ENCODE measurements around the gene LRP1B.

Gene LRP1B

DNA sequence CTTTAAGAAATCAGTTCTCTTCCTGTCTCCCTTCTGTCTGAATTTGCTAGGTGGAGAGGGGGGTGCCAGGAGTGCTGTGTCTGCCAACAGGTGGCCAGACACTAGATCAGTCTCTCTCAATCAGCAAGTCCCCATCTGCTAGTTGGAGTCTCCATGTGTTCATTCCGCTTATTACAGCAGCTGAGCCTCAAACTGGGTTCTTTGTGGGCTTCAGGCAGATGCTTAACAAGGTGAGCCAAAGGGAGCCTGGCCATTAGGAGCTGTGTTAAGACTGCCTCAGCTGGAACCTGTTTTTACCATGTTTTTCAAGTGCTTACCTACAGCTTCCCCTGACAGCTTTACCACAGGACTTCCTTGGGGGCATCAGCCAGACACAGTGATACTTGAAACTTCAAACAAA lies 401.9 kb downstream of the LRP1B start:
- DNase-seq, result no peak

DNA sequence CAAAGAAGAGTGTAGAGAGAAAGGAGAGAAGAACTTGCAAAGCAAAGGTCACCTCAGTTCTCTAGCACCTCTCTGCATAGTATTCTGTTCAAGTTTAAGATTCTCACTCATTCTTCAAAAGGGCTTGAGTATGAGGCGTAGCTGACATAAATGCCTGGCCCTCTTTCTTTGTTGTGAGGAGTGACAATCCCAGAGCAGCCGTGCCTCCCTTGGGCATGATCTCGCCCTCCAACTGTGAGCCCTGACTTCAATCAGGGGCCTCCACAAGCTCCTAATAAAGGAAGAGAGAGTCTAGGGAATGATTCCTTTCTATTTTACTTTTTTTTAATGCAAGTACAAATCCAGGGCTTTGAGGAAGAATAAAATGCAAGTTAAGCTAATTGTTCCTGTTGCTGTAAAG lies 402.7 kb downstream of the LRP1B start:
- no peak for DNase-seq

DNA sequence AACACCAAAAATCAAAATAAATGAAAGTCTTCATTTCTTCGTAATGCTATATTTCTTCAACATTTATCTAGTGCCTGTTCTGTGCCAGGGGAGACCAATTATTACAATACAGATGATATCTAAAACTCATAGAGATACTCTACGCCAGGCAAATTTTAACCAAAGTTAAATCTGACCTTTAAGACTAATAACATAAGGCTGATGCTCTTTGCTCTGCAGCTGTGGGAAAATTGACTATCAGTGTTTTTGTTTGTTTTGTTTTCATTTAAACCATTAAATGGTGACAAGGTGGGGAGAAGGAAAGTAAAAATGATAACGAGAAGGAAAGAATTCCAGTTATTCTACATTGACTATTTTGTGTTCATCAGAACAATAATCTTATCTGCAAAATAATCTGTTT lies 406.4 kb downstream of the LRP1B start:
- no peak for DNase-seq

DNA sequence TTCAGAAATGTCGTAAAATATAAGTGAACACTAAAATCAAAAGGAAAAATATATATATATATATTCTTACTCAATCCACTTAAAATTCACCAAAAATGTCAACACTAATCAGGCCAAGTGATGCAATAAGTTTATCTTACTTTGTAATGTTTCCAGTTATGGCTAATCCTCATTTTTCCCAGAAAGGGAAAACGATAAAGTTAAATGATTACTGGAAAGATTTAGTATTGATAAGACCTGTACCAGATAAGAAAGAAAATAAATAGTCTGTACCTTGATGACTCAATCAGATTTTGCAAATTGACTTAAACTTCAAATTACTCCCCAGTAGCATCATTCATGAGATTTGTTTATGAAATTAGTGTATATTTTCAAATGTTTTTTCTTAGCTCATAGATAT lies 407.0 kb downstream of the LRP1B start:
- DNase-seq, result no peak

DNA sequence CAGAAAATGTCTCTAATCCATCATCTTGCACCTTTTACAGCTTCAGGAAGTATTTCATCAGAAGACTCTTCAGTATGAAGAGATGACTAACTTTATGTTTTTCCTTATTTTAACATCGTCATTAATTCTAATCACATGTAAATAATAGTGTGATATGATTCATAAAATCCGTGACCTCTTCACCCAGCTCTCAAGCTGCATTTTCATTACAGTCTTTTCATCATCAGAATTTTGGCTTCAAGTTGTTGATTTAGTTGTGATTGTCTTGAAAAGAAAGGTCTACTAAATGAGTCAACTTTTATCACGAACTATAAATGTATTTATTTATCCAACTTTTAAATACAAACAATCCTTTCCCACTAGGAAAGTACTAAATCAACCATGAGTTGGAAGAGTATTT lies 410.3 kb downstream of the LRP1B start:
- DNase-seq, result no peak

DNA sequence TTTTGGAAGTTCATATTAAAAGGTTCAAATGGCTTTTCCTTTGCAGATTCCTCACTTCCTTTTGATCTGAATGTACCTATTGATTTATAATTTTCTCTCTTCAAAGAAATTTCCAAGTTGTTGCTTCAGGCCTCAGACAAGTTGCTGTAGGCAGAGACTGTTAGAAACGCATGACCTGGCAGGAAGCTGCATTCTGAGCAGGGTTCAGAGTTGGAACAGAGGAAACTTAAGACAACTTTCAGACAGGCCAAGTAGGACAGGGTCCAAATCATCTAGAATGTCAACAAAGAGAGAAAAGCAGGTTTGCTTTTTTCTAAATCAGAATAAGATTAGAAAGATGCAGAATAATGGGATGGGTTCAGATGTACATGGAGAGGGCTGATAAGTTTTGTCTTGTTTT lies 416.3 kb downstream of the LRP1B start:
- no peak for DNase-seq

DNA sequence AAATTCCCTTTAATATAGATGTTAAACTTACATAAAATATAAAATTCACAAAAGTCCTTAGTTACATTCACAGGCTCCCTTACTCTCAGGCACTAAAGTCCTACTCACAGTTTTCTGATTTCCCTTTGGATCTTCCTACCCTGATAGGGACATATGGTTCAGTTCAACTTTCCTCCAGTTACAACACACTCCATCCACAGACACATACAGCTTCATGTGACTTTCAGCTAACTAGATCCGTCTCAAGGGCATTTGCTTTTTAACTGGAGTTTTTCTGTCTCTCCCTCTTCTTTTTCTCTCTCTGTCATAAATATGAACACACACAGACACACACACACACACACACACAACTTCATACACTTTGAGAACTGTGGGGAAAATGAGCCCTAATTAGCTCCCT lies 419.2 kb downstream of the LRP1B start:
- DNase-seq, result no peak

DNA sequence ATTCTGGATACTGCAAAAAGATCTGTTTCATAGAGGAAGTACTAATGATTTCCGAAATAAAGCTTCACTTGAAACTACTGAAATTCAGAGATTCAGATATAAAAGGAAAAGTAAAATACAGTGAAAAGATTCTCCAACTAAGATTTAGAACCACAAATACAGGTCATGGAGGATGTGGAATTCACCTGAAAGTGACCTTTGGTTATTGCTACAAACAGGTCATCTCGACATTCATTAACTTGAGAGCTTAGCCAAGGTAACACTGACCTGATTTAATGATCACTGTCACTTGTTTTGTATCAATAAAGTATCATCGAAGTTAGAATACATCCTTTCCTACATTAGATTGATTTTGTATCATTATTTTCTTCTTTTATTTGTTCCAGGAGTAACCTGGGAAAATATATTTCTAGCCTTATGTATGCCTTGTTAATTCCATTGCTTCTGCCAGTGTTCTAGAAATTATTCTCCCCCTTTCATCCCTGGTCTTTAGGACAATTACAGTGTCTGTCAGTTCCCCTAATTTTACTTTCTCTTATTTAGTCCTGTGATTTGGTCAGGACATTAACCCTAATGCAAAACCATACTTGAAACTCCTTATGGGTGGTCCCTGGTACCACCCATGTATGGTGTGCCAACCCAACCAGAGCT lies 420.1 kb downstream of the LRP1B start:
- DNase-seq, result no peak

DNA sequence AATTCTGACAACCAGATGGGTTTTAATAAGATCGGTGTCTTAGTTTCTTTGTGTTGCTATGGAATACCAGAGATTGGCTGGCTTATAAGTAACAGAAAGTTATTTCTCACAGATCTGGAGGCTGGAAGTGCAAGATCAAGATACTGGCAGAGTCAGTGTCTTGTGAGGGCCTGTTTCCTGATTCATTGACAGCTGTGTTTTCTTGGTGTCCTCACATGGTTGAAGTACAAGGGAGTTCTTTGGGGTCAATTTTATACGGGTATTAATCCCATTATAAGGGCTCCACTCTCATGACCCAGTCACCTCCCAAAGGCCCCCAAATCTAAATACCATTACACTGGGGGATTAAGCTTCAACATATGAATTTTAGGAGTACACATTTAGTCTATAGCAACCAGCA lies 421.1 kb downstream of the LRP1B start:
- no peak for DNase-seq

DNA sequence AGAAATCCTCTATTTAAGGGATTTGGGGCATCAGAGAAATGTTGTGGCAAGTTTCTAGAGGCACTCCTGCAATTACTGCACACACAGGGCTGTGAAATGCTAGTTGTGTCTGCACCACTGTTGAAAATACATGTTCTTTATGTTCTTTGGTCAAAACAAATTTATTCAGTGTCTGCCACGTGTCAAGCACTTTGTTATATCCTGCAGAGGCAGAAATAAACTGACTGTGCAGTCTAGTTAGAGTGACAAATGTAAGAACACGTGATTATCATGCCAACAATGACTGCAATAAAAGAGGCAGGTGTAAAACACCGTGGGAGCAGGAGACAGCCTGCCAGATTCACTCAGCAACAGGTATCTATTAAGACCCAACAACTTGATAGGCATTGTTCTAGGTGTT lies 423.3 kb downstream of the LRP1B start:
- DNase-seq, result no peak

DNA sequence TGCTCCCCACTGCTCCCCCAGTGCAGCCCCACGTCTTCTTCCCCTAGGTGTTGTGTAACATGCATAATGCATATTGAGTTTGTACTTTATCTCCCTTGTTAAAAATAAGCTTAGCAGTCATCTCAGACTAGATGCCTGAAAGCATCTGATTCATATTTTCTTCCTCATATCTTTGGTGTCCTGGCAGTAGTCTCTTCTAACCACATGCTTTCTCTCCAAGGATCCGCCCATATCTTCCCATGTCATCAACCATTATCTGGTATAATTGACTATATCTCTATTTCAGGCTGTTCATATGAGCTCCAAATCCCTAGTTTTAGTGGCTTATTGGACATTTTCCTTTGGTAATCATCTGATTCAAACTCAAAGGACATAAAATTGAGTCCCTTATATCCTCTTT lies 426.3 kb downstream of the LRP1B start:
- DNase-seq, result no peak

DNA sequence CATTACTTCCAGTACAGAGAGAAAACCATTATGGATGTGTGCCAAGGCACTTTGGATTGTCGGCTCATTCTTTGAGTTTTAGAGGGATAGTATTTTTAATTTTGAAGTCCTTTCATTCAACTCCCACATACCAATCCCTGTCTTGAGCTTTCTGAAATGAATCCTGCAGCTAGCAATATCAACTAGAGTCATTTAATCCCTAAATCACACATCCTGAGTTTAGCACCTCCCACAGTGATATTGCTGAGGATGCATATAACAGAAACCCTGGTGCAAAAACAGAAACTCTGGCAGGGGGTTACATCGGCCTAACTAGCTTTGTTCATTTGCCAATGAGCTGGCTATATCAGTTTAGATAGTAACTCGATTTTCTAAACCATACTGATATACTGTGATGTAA lies 427.3 kb downstream of the LRP1B start:
- no peak for DNase-seq

DNA sequence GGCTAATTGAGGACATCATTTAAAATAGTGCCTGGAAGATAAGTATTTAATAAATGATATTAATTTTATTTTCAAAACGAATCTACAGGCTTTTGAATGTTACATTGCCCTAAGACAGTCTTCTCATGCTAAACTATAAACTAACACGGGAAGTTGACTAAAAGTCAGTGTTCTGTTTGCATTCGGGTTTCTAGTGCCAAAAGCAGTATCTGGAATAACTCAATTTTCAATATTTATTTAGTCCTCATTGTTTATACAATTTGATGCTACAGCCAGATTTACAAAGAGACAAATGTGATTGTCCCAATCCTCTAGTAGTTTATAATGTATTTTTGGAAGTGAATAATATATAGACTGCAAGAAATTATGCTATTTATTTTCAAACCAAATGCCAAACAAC lies 429.2 kb downstream of the LRP1B start:
- no peak for DNase-seq

DNA sequence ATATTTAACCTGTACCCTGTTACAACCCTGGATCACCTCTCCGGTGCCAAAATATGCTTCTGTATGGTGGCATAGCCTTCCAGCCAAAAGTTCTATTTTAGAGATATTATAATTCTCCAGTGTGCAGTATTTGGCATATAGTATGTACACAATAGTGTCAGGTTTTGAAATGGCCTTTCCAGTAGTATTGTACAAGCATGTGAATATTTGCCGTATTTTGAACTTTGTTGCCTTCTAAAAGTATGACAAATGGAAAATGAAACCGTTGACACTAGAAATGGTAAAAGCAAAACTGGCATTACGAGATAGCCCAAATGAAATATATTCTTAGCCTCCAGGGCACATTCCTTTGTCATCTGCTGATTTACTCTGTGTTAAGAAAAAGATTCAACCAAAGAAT lies 431.2 kb downstream of the LRP1B start:
- DNase-seq, result no peak

DNA sequence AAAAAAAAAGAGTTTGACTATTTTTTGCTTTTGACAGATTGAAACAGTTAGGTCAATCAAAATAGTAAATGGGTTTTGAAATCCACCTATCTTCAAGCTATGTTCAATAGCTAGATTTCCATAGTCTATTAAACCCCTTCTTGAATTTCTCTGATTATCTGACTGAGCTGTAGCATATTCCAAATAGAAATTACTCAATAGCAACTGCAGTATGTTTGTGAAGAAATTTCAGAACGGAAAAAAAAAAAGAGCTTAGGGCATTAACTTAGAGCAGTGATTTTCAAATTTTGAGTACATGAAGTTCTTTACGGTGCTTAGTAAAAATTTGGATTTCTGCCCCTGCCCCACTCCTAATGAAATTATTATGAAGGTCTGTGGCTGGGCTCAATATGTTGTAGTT lies 432.3 kb downstream of the LRP1B start:
- no peak for DNase-seq

DNA sequence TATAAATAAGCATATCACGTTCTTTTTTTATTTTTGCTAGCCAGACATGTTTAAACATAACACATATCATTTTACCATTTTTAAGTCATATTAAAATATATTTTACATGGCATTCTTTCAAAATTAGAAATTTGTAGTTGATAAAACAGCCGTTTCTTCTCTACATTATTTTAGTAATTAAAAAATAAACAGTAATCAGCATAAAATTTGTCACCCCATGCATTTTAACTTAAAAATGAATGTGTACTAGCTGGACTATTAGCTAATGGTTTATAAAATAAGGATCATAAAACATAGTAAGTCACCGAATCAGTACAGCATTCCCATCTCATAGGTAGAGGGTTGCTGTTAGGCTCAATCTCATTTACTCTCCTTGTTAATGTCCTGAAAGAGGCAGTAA lies 433.8 kb downstream of the LRP1B start:
- DNase-seq, result no peak

DNA sequence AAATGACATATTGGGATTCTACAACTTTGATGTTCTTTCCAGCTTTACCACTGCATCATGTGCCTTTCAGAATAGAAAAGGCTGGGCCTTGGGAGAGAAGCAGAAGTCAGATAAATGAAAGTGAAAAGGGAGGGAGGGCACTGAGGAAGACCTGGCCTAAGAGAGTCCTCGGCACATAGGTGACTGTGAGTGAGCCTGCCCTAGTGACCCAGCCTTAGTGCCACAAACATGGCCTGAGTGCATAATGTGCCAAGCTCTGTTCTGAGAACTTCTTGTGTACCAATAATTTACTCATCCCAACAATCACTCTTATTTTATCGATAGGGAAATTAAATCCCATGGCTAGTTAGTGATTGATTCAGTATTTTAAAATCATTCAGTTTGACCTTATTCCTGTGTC lies 436.6 kb downstream of the LRP1B start:
- DNase-seq, result no peak

DNA sequence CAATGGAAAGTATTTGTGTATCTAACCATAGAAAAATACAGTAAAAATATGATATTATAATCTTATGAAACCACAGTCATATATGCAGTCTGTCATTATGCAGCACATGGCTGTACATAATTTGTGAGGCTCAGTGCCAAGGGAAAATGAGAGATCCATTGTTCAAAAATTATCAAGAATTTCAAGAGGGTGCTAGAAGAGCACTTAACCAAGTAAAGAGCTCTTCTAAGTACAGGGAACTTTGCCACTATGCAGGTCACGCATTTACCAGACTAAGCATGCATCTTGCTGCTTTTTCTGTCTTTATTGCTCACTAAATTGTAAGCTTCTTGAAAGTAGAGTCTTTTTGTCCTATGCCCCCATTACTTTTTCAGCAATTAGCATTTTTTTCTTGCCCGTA lies 438.0 kb downstream of the LRP1B start:
- no peak for DNase-seq

DNA sequence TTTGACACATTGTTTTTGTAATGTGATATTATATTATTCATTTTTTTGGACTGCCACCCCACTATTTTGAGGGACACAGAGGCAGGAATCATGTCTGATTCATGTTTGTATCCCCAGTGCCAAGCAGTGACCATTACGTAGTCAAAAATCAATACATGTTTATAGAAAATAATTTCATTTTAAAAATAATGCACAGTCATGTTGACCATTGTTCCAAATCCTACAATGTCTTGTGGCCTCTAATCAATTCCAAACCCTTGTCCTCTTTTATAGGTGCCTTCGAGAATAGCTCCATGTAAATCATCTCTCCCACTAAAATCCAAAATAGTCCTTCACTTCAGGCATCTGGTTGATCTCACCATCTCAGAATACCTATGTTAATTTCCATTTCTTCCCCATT lies 454.7 kb downstream of the LRP1B start:
- no peak for DNase-seq

DNA sequence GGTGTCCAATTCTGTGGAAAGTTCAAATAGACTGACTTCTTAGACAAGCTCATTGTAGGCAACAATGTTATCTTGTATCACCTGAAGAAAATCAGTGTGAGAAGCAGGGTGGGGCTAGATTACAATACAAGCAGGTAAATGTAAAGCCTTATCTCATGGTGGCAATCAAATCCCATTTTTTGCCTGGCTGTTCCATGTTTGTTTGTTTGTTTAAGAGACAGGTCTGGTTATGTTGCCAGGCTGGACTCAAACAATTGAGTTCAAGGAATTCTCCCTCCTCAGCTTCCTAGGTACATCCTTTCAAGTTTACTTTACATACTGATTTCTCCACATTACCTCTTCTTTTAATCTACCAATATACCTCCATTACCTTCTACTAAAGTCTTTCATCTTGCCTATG lies 464.6 kb downstream of the LRP1B start:
- DNase-seq, result no peak

DNA sequence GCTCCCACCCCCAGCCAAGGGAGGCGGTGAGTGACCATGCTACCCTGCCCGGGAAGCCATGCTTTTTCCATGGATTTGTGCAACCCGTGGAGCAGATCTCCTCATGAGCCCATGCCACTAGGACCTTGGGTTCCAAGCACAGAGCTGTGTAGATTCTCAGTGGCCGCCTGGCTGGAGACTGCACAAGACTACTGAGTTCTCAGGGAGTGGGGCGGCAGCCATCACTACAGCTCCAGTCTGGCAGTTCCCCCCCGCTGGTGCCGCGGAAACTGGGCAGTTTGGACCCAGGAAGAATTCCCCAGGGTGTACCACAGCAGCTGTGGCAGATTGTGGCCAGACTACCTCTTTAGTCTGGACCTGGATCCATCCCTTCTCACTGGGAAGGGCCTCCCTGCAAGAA lies 470.6 kb downstream of the LRP1B start:
- no peak for DNase-seq

DNA sequence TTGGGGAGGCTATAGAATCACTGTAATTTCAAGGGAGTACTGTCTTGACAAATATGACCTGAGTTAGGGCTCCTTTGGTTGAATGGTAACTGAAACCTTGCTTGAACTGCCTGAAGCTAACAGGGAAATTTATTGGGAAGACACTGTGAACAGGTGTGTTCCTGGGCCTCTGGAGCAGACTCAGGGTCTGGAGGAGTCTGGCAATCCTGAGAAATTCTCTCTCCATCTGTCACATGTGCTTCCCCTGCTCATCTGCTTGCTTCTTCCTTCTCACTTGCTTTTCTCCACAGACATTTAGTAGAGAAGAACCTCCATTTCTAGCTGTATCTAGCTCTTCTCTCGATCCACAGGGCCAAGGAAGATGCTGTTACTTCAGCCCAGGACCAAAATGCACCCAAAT lies 476.5 kb downstream of the LRP1B start:
- no peak for DNase-seq

DNA sequence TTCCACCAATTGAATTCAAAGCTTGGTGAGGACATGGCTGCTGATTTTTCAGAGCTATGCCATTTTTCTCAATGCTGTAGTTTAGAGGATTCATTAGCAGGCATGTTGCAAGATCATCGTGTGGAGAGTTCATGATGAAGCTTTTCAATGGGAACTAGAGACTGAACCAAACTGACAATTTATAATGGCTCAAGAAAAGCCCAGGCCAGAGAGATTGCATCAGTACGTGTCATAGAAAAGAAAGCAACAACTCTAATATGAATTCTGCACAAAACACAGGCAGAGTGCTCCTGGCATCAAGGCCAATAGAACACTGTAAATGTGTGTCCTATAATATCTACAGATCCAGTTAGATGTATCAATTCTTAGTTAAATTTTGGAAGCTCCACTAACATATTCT lies 477.6 kb downstream of the LRP1B start:
- DNase-seq, result no peak

DNA sequence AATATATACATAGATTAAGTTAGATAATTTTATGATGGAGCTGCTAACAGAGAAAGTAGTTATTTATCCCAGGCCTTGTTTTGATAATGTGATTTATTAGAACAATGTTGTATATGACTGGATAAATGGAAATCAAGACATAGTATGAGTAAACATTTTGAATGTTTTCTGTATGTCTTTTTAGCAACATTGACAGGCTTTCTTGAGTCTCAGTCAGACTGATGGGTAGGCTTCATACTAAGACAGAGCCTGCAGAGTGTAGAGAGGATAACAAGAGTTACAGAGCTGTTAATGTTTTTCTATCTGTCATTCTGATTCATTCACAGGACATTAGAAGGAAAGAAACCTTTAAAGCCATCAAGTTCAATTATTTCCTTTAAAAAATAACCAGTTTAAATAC lies 478.5 kb downstream of the LRP1B start:
- DNase-seq, result no peak

DNA sequence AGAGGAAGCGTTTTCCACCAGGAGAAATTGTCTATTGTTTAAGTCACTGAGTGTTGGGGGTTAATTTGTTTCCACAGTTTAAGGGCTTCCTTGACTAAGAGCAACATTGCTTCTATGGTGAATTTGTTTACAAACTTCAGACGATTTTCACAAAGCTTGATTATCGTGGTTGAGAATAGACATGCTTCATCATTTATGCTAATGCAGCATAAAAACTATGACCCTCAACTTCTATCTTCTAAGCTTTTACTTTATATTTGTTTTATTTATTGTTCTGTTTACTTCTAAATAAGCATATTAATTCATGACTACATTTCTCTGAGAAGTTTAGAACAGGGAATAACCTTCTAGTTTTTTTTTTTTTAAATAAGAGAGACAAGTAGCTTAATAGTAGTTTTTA lies 483.5 kb downstream of the LRP1B start:
- no peak for DNase-seq

DNA sequence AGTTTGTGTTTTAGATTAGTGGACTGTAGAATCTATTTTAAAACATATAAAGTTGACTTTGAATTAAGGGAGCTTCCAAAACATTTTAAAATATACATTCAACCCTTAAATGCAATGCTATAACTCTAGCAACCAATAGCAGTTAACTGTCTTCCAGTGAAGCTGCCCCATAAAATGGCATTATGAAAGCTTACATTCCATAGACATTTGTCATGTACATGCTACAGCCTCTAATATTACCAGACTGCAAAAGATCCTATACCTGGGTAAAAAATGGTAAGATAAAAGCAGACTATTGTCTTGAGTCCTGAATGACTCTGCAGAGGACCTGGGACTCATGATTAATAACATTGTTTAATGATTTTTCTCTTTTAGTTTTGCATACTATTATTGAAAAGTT lies 489.4 kb downstream of the LRP1B start:
- DNase-seq, result no peak
